GM18505 (cell line): Measurements from ENCODE around the gene FXYD7.

Experiments used
- ATAC-seq: cut with Tn5 transposase; IDR thresholded peaks from one replicate; pipeline ENCODE4 v1.9.1; 2021; ENCODE audit not compliant: unreplicated experiment
- POLR2A ChIP-seq: IDR thresholded peaks from 4 replicates; pipeline ENCODE4 v1.6.1; 2011; ENCODE audit warnings: borderline replicate concordance; ENCODE audit not compliant: insufficient read depth, insufficient read length; ENCODE audit errors: extremely low read depth

Gene FXYD7

DNA sequence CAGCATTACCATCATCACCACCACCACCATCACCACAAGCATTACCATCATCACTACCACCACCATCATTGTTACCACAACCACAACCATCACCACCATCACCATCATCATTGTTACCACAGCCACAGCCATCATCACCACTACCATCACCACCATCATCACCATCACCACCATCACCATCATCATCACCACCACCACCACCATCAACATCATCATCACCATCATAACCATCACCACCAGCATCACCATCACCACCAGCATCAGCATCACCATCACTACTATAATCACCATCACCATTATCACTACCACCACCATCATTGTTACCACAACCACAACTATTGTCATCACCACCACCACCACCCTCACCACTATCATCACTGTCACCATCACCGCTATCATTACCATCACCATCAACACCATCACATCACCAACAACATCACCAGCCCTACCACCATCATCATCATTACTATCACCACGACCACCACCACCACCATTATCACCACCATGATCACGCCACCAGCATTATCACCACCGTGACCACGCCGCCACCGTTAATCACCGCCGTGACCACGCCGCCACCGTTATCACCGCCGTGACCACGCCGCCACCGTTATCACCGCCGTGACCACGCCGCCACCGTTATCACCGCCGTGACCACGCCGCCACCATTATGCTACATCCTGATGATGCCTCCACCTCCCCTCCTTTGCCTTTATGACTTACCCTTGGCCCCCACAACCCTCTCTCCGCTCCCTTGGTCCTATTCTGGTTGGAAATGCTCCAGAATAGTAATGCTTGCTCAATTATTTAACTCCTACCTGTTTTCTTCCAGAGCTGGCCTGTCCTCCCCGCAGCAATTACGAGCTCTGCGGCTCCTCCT, 37.4 kb upstream of the FXYD7 start:
- no peak for TF ChIP-seq POLR2A
- no peak for ATAC-seq

DNA sequence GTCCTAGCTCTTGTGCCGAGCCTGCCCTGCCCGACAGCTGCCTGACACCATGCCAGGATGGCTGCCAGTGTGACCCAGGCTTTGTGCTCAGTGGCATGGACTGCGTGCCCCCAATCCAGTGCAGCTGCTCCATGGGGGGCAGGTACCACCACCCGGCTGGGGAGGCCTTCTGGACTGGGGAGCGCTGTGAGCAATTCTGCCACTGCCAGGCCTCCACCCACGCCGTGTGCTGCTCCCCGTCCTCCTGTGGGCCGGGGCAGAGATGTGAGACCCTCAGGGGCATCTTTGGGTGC, 36.8 kb upstream of the FXYD7 start:
- no peak for TF ChIP-seq POLR2A

DNA sequence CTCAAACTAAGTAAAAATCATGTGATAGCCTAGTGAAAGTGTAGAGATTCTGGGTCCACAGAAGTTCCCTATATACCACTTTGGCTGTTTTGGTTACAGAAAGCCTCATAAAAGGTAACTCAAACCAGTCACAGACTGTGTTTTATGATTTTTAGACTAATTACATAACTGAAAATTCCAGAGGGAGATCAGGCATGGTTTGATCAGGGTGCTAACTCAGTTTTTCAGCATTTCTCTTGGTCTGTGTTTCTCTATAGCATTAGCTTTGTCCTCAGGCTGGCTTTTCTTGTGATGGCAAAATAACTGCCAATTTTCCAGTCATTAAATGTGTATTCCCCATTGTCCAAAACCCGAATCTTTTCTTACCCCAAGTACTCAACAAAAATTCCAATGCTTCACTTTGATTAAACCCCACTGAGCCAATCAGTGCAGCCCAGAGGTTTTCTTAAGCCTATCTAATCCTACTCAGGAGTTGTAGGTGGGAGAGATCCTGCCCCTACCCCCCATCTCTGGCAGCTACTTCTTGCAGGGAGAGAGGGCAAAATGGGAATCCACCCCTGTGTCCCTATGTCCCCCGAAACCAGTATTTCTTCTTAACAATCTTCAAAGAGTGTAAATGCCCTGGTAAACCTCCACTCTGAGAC, 36.0 kb upstream of the FXYD7 start:
- ATAC-seq, result no peak
- TF ChIP-seq POLR2A, result no peak

More for the DNA sequence above, 36.8 kb upstream of the FXYD7 start:
- no peak for ATAC-seq

DNA sequence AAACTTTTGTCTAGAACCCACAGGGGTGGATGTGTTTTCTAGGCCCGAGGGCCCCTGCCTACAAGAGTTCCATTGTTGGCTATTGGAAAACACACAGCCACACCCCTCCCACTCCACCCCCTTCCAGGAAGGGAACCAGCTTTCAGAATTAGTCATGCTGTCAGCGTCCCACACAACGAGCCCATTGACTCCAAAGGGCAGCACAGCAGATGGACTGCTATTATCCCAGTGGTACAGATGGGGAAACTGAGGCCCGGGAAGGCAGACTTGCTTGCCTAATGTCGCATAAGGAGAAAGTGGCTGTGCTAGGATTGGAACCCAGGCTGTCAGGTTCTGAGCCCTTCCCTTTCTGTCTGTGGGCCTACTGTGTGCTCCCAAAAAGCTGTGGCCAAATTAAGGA, 35.5 kb upstream of the FXYD7 start:
- no peak for TF ChIP-seq POLR2A
- ATAC-seq, result no peak

DNA sequence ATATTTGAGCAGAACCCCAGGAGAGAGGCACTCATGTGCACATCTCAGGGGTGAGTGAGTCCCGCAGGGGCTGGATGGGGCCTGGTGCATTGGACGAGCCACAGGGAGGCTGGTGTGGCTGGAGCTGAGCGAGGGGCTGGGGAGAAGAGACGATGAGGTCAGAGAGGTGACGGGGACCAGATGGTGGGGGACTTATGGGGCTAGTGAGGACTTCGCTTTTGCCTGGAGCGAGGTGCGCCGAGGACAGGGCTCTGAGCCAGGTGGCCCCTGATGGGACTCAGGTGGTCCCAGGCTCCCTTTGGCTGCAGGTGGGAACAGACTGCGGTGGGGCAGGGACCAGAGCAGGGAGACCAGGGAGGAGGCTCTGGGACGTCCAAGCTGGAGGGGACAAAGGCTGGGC, 34.3 kb upstream of the FXYD7 start:
- TF ChIP-seq POLR2A, result no peak

DNA sequence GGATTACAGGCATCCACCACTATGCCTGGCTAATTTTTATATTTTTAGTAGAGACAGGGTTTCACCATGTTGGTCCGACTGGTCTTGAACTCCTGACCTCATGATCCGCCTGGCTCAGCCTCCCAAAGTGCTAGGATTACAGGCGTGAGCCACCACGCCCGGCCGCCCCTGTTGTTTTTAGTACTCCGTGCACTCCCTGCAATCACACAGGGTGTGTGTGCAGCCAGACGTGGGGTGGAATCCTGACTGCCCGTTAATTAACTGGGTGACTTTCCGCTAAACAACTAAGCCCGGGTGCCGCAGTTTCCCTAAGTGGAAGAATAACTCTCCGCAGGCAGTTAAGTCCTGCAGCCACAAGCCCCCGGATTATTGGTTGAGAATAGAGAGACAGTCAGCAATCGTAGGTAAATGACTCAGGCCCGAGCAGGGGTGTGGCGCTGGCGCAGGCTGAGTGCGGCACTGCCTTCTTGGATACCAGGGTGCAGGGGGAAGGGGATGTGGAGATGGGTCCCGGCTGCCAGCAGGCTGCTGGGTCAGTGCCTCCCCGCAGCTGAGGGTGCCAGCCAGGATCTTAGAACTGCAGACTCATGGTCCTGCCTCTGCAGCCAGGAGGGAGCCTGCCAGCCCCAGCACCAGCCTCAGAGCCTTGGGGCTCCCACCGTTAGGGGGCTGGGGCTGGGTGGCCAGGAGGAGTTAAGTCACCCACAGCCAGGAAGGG, 33.5 kb upstream of the FXYD7 start:
- no peak for ATAC-seq
- no peak for TF ChIP-seq POLR2A

More for the DNA sequence above, 34.3 kb upstream of the FXYD7 start:
- ATAC-seq, result no peak

DNA sequence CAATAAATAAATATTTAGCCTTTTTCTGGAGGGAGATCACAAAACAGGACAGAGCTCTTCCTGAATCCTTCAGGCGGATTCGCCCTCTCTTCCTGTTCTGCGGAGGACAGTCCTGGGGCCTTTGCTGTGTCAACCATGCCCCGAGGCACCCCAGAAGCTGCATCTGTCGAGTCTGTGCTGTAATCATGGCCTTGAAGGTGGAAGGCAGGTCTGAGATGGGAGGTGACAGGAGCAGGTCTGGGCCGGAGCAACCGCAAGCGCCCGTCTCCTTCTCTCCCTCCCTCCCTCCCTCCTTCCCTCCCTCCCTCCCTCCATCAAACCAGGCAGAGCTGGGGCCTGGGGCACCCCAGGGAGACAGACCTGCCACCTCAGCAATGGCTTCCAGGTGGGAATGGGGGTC, 32.1 kb upstream of the FXYD7 start:
- no peak for ATAC-seq
- no peak for TF ChIP-seq POLR2A

DNA sequence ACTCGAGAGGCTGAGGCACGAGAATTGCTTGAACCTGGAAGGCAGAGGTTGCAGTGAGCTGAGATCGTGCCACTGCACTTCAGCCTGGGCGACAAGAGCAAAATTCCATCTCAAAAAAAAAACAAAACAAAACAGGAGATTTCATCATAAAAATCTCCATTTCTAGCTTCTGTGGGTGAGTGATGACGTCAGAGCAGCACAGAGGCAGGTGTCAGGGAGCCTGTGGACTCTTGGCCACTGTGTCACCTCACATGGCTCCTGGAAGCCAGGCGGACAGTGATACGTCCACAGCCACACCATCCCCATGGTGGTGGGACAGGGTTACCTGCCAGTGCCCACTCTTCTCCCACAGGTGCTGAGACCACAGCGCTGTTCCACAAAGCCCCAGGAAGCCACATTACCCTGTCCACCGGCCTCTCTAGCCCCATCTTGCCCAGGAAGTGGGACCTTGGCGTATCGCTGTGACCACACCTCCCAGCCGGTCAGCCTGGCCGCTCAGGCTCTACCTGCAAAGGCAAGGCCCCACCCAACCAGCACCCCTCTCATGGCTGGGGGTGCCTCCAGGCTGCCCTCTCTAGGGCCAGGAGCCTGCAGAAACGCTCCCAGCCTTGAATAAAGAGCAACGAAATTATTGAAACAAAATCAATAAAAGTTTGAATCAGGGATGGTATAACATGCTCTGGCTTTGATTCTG, 29.9 kb upstream of the FXYD7 start:
- no peak for ATAC-seq
- TF ChIP-seq POLR2A, result no peak

DNA sequence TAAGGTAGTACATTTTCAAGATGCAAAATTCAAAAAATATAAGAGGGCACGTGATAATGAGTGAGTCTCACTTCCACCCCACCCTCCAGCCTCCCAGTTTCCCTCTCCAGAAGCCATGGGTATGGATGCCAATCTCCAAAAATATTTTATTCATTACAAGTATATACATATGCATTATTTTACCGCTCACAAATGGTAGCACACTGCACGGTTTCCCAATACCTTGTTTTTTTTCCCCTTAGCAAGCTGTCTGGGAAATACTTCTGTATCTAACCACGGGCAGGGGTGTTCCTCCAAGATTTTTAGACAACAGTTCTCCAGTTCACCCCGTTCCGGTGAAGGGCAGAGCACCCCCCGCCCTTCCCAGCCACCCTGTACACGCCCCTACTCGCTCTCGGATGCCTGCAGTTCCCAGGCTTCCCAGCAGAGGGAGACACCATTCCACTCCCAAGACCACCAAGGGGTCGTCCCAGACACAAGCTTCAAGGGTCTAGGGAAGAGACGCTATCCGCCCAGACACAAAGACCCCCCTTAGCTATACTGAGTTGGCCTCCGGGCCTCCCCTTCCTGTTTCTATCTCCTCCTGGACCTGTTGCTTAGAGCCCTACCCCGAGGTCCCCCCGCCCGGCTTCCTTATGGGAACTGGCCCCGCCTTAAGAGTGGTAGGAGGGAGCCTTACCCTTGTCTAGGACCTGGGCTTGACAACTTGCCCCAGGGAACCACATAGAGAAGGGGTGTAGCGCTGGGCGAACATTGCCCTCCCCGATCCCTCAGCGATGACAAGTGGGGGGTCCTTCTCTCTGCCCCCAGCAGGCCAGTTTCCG, 28.5 kb upstream of the FXYD7 start:
- ATAC-seq, result no peak
- no peak for TF ChIP-seq POLR2A

DNA sequence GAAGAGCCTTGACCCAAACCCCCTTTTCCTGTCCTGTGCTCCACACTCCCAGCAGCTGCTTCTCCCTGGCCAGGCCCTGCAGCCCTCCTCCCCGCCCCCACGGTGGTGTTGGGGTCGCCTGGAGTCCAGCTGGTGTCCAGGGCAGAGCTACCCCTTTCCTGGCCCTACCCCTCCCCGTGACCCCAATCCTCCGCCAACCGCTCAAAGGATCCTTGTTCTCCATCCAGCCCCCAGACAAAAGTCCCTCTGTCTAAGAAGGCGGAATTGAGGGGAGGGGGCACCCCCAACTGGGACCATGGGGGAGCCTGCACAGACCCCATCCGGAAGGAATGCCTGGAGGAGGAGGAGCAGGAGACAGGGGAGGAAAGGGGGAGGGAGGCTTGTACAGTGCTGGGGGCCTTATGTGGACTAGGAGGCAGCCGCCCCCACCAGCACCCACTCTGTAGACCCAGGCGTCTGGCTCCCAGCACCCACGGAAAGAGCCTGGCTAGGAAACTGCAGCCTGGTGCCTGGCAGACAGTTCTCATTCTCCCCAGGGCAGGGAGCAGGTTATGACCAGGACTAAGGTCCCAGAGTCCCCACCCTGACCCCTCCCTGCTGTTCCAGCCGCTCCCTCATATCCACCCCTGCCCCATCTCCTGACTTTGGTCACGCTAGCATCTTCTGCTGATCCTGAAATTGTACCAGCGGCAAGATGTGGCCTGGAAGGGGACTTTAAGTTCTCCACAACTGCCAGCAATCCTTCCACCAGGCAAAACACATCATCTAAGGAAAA, 27.7 kb upstream of the FXYD7 start, which contains the start of gene FXYD3:
Gene FXYD3, plus strand, starts transcription at position 647 of the 775 bp plus-strand sequence. CDS start 3,554 bp downstream, outside the sequence.
- no peak for ATAC-seq
- TF ChIP-seq POLR2A, result no peak

DNA sequence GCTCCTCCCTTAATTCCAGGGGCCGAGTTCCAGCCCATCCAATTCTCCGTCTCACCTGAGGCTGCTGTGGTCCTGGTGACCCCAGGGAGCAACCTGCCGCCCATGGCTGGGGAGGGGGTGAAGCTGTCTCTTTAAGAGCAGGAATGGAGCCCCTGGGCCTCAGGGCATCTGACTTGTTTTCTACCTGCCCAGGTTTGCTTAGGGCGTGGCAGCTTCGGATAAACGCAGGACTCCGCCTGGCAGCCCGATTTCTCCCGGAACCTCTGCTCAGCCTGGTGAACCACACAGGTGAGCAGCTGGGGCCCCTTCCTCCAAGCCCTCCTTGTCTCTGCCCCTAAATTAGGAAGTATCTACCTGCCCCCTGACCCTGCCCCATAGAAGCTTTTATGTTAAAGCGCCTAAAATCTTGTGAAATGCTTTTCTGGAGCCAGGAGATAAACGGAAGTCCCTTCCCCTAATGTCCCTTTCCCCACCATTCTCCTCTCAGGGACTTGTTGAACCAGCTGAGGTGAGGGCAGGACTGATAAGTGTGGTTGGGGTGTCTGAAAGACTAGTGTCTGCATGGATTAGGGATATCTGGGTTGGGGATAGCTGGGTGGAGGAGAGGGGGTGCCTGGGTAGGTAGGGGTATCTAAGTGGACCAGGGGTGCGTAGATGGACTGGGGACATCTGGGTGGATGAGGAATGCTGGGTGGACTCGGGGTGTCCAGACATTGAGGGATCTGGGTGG, 26.8 kb upstream of the FXYD7 start:
- ATAC-seq, result no peak
- no peak for TF ChIP-seq POLR2A
